IPS-NIHi11 (cell line): Measurements from ENCODE around the gene MISP.
"Not testable (repeated sequence)": the region's sequence is repeated elsewhere in the genome, so short reads cannot be mapped to it uniquely, and the experiment has no call there.

ENCODE experiments used
- DNase-seq: peaks from one replicate; pipeline ENCODE4 v3.0.0; 2012; ENCODE audit warnings: mixed read lengths, low spot score

The MISP gene, protein sequence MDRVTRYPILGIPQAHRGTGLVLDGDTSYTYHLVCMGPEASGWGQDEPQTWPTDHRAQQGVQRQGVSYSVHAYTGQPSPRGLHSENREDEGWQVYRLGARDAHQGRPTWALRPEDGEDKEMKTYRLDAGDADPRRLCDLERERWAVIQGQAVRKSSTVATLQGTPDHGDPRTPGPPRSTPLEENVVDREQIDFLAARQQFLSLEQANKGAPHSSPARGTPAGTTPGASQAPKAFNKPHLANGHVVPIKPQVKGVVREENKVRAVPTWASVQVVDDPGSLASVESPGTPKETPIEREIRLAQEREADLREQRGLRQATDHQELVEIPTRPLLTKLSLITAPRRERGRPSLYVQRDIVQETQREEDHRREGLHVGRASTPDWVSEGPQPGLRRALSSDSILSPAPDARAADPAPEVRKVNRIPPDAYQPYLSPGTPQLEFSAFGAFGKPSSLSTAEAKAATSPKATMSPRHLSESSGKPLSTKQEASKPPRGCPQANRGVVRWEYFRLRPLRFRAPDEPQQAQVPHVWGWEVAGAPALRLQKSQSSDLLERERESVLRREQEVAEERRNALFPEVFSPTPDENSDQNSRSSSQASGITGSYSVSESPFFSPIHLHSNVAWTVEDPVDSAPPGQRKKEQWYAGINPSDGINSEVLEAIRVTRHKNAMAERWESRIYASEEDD

DNA sequence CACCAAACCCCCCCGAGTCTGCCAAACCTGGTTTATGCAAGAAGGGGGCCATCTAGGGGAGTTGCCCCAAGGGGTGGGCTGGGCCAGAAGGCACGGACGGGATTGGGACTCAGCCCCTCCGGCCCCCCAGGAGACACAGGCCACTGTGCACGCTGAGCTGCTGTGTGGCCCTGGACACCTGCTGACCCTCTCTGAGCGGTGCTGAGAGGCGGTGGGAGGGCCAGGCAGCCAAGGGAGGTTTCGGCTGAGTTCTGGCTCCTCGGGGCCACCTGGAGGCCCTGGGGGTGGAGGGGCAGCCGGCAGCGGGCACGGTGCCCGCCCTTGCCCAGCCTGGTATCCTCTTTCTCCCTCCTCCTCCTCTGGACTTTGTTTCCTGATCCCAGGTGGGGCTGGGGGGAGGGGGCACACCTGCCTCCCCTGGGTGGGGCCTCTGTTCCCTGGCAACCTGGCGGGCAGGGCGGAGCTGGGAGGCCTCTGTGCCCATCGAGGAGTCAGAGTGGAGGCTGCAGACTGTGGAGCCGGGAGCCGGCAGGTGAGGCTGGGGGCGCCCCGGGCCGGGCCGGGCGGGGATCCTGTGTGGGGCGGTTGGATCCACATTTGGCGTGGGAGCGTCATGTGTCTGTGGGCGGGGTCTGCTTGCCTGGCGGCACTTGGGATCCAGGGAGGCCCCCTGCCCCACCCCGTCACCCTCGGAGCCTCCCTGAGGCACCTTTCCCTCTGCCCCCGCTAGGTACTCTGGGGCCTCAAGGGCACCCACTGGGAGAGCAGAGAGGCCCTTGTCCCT, at the start of gene MISP:
Gene MISP (plus strand): TSS at position 473 of the 784 bp plus-strand sequence. CDS start 5,835 bp downstream, outside the sequence.
- DNase-seq, result no peak

DNA sequence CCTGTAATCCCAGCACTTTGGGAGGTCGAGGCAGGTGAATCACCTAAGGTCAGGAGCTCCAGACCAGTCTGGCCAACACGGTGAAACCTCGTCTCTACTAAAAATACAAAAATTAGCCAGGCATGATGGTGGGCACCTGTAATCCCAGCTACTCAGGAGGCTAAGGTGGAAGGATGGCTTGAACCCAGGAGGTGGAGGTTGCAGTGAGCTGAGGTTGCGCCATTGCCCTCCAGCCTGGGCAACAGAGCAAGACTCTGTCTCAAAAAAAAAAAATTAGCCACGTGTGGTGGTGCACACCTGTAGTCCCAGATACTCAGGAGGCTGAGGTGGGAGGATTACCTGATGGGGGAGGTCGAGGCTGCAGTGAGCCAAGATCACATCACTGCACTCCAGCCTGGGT, 48.1 kb upstream of the MISP start:
- not testable (repeated sequence) for DNase-seq

DNA sequence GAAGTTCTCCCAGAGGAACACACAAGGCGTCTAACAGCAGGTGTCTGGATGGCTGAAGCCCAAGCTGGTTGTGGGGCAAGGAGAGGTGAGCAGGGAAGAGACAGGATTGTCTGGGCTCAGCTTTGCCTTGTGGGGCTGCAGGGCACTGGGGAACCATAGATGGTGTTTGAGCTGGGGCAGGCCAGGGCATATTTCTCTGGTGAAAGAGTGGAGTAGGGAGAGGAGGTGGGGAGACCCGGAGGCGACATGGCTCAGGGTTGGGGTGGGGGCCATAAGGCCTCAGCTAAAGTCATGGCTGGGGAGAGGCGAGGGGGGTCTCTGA, 47.6 kb upstream of the MISP start:
- no peak for DNase-seq

DNA sequence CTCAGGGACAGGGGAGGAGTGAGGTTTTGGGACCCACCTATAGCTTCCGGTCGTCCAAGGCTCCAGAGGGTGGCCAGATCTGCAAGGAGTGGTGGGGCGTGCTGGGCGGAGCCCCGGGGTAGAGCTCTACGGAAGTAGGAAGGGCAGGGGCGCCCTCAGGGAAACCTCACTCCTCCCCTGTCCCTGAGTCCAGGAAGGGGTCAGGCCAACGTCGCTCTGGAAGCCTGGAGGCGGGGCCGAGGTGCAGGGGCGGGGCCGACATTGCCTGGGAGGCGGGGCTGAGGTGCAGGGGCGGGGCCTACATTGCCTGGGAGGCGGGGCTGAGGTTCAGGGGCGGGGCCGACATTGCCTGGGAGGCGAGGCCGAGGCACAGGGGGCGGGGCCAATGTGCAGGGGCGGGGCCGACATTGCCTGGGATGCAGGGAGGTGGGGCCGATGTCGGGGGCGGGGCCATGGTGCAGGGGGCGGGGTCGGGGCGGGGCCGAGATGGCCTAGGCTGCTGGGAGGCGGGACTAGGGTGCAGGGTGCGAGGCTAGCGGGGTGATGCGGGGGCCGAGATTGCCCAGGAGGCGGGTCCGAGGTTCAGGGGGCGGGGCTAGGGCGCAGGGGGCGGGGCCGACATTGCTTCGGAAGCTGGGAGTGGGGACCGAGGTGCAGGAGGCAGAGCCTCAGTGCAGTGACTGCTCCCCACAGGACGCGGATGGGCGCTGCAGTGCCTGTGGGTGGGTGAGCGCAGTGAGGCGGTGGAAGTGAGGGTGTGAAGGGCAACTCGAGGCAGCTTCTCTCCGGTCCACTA, 47.1 kb upstream of the MISP start:
- peak; percentile 94 for DNase-seq

DNA sequence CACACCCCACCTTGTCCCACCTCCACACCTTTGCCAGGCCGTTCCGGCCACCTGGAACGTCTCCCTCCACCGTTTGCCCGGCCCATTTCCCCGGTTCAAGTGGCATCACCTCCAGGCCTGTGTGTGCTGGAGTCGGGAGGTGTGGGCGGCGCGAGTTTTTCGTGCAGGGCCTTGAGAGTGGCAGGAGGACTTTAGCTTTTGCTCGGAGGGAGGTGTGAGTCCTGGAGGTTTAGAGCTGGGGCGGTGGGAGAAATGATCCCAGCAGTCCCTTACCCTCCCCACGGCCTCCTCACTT, 46.5 kb upstream of the MISP start:
- no peak for DNase-seq

DNA sequence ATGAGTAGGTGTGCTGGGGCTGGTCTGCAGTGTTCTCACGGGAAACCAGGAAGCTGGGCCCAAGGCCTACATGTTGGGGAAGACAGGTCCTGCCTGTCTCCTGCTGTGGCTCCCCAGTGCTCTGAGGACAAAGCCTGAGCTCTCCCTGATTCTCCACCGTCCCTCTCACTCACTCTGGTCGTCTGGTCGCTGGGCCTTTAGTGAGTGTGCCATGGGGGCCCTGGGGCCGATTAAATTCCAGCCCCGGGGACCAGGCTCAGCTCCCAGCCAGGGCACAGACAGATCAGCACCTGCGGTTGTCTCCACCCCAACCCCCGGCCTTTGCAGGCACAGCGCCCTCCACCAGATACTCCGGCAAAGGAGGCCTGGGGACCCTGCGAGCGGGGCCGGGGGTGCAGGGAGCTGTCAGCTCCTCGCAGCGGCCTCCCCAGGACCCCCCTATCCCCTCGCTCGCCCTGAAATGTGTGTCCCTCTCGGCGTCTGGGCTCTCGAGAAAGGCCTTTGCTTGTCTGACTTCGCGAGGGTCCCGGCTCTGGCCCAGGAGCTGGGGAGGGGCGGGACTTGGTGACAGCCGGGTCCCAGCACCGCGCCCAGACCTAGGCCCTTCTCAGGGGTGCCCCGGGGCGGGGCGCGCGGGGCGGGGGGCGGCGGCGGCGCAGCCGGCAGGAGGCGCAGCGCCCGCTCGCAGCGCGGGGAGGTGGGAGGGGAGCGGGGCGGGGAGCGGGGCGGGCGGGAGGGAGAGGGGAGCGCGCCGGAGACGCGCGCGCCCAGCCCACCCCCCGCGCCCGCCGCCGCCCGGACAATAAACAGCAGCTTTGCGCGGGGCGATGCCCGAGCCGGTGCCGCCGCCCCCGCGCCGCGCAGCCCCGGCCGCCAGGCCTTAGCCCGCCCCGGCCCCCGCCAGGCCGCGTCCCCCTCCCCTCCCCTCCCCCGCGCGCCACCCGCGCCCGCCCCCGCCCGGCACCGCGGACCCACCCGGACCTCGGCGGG, 42.5 kb upstream of the MISP start, which contains the start of gene PALM:
Gene PALM (plus strand): TSS at position 782 of the 990 bp plus-strand sequence. CDS start 212 bp downstream, outside the sequence.
- DNase-seq, result peak; percentile 74

DNA sequence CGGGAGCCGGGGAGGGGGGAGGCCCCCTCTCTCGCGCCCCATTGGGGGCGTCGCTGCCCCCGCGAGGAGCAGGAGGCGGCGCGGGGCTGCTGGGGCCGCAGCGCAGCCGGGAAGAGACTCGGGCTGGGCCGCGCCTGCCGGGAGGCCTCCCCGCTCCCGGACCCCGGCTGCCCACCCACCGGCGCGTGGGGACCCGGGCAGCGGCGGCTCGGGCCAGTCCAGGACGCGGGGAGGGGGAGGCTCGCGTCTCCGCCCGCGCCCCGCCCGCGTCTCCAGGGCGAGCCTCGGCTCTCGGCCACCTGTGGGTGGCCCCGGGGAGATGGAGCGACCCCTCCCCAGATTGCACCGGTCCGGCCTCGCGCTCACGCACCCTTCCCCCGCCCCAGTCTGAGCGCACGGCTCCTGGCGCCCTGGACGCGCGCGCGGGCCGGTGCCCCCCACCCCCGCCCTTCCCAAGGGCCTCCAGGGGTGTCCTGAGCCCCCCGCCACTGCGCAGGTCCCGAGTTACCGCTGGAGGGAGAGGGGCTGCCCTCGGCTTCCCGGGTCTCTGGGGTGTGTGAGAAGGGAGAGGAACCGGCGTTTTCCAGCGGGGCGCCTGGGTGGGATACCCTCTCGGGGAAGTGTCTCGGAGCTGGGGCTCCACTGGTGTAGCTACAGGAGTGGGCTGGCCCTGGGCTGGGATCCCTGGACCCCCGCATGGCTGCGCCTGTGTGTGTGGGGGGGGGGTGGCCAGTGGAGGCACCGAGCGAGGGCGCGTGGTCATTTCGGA, 41.5 kb upstream of the MISP start:
- DNase-seq, result no peak

DNA sequence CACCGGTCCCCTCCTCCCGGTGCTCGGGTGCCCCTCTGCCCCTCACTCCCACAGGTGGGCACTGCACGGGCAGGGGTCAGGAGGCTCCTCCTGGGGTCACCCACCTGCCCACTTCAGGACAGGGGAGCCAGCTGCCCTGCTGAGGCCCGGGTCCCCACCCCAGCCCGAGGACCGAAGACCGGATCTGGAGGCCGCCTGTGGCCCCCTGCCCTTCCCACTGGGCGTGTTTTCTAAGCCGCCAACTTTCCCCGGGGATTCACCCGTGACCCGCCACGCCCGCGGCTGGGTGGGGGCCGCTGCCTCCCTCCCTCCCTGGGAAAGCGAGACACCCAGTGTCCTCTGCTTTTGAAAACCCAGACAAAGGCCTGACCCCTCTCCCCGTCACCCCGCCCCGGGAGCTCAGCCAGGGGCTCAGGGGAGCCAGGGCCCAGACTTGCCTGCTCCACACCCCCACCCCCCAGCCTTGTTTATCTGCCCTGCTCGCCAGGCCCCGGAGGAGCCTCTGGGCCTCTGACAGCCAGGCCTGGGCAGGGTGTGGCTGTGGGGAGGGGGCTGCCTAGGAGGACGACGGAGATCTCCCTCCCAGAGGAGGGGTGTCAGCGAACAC, 40.8 kb upstream of the MISP start:
- no peak for DNase-seq

DNA sequence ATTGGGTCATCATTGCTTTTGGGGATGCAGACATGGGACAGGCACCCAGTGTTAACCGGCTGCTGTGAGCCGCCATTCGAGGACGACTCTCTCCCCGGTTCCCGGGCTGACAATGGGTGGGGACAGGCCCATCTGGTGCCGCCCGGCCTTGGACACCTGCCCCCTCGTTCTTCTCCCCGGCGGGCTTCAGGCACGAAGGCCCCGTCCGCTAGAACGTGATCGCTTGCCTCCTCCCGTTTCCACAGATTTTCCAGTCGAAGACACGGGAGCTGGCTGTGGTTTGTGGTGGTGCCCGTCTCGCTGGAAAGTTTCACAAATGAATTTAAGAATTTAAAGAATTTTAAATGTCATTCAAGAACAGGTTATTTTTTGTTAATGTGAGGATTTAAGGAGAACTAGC, 40.1 kb upstream of the MISP start:
- DNase-seq, result no peak

DNA sequence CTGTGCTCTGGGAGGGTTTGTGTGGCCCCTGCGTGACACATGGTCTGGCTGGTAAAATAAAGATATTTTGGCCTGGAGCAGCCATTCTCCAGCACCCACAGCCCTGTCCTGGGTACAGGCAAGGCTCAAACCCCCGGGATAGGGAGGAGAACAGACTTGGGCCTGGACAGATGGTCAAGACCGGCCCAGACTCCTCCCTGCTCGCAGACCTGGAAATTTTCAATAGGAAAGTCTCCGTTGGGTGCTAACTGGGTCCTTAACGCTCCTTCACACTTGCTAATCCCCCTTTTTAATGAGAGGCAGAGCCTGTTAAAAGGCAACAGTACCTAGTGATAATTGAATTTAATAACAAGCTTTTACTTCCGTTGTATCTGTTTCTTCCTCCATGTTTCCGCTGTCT, 39.7 kb upstream of the MISP start:
- no peak for DNase-seq

DNA sequence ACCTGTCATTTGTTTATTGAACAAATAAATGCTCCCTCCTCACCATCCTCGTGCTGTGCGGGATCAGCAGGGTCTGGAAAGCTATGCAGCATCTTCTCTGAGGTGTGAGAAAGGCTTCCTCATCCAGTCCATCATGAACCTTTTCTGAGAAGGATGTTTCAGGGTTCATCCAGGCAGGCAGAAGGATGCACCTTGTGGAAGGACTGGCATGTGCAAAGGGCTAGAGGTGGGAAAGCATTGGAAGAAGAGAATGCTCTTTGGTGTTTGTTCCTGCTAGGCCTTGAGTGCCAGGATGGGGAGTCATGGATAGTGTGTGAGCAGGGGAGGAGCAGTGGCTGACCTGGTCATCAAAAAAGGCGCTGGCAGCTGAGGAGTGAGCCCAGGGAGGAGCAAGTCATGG, 35.6 kb upstream of the MISP start:
- DNase-seq, result no peak

DNA sequence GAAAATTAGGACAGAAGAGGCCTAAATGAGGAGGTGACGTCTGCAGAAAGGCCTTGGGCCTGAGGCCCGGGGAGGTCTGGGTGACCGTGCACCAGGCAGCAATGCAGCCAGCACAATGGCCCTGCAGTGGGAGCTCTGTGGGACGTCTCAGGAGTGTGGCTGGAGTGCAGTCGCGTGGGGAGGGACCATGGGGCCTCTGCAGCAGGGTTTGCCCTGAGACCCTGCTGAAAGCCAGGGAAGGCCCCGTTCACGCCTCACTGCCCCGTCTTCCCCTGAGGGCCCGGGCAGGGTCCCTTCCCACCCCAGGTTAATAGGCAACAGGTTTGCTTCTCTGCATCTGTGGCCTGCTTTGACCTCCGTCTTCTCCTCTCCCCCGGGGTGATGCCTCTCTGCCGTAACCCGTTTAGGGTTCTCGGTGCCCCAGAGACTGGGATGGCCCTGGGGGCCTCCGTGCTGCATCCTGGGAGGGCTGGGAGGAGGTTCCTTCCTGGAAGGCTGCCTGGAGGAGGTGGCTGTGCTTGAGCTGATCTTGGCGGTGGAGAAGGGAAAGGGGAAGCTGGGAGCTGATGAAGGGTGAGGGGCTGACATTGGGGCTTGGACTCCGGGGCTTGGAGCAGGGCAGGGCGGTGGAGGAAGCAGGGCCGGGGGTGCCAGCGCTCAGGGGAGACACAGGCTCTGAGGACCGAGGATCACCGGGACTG, 32.5 kb upstream of the MISP start:
- DNase-seq, result no peak

DNA sequence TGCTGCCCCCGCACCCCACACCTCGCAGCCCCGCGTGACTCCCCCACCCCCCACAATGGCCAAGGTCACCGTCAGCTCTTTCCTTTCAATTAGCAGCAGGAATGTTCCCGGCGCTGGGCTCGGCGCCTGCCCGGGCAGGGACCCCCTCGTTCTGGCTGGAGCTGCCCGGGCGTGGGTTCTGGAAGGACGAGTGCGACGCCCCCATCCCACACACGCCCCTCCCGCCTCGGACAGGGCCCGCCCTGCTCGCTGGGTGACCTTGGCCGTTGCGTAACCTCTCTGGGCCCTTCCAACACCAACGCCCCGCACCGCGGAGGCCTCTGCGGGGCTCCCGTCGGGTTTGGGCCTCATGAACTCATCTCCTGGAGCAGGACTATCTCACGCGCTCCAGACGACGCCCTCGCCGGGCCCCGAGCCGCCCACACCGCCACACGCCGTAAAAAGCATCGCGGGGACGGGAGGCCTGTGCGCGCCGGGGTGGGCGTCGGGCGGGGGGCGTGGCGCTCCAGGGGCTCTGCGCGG, 31.9 kb upstream of the MISP start:
- DNase-seq, result no peak

DNA sequence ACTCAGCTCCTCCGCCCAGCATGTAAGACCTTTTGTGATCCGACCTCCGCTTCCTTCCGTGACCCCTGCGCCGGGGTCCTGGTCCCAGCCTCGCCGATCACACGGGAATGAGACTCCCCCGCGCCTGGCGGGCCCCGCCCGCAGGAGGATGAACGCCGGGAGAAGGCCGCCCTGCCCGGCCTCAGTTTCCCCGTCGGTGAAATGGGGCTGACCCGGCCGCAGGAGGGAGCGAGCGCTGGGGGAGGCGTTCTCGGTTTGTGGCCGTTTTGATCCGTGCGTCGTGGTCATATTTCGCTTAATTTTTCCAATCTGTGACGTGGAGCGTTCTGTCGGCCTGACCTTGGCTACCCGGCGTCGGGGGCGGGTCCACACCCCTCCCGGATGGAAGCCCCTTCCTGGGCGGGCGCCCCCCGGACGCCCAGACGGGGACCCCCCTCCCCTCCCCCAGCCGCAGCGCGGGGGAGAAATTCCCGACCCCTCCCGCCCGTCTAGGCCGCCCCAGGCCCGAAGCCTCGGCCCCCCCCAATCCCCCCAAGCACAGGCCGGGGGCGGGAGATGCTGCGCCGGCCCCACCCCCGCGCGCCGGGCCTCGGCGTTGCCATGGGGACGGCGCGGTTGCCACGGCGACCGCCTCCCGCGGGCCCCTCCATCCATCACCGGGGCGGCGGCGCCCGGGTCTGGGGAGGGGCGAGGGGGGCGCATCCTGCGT, 31.1 kb upstream of the MISP start:
- peak; percentile 79 for DNase-seq

DNA sequence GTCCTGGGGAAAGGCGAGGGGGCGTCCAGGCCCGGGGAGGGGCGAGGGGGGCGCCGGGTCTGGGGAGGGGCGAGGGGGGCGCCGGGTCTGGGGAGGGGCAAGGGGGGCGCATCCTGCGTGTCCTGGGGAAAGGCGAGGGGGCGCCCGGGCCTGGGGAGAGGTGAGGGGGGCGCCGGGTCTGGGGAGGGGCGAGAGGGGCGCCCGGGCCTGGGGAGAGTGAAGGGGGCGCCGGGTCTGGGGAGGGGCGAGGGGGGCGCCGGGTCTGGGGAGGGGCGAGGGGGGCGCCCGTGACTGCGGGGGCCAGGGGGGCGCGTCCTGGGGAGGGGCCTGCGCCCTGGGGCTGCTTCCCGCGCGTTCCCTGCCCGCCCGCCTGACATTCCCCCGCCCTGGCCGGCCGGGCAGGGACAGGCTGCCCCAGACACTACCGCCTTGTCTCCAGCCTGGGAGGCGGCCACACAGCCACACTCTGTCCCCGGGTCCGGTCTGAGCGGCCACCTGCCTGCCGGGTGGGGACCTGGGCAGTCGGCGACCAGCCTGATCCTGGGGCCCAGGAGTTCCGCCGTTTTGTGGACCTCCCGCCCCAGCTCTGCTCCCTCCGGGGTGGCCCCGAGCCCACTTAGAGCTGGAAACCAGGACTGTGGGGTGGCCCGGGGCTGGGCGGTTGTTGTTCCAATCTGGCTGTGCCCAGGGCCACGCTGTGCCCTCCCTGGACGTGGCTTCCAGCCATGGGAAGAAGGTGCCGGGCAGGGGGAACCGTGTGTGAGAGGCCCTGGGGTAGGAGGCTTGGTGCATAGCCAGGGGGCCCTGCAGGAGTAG, 30.4 kb upstream of the MISP start:
- DNase-seq, result peak; percentile 60

DNA sequence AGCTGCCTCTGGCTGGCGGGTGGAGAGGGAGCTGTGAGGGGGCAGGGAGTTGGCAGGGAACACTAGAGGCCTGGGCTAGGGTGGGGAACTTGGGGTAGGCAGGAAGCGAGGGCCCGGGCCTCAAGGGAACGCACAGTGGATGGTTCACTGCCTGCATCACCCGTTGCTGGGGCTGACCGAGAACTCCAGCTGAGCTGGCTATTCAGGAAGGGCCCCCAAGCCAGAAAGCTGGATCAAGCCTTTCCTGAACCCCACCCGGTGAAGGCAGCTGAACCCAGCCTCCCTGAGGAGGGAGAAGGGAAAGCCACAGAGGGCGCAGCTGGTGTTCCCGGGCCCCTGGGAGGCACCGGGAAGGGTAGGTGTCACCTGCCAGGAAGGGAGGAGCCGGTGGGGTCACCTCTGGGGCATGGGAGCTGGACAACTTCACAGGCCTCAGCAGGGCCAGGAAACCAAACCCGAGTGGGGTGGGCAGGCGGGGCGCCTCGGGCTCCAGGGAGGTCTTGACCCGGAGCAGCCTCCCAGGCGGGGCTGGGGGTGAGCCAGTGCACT, 28.3 kb upstream of the MISP start:
- DNase-seq, result no peak

DNA sequence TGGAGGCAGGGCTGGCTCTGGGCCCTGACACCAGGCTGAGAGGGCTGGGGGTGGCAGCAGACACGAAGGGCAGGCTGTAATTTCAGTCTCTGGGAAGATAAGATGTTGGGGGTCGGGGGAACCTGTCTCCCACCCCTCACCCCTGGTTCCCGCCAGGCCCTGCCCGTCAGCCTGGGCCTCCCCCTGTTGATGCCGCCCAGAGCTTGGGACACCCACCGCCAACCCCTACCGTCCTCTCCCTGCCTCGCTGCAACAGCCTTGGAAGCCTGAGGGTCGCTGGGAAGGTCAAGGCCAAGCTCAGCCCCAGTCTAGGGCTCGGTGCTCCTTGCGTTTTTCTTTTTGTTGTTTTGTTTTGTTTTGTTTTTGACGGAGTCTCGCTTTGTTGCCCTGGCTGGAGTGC, 27.7 kb upstream of the MISP start:
- DNase-seq, result no peak
